ENCODE data around the gene MBP. TPM values are rescaled to one million over a fixed set of nuclear protein-coding genes. Genes with fewer than 3 reads are reported as not detected.

MBP gene
- polyA plus RNA-seq, 1 experiment, result 5.3 TPM

- CTCF ChIA-PET, result no interaction called here
- no peak for DNase-seq (ENCODE audit: low read depth, low spot score)
- H3K4me3 ChIP-seq (ENCODE audit: low read depth, low read length), result no peak overlapping the region
- no peak overlapping the region for H3K27ac ChIP-seq (ENCODE audit: low read depth, low read length)
- H3K9me3 ChIP-seq (ENCODE audit: control insufficient read depth, insufficient read depth, low read length), result no peaks in the 10 kb centered on the region
- POLR2A ChIA-PET, result no interaction called here
- no peaks in the 10 kb centered on the region for H3K27me3 ChIP-seq (ENCODE audit: control insufficient read depth, insufficient read depth, low read length)
- TF ChIP-seq, protein P1, sequence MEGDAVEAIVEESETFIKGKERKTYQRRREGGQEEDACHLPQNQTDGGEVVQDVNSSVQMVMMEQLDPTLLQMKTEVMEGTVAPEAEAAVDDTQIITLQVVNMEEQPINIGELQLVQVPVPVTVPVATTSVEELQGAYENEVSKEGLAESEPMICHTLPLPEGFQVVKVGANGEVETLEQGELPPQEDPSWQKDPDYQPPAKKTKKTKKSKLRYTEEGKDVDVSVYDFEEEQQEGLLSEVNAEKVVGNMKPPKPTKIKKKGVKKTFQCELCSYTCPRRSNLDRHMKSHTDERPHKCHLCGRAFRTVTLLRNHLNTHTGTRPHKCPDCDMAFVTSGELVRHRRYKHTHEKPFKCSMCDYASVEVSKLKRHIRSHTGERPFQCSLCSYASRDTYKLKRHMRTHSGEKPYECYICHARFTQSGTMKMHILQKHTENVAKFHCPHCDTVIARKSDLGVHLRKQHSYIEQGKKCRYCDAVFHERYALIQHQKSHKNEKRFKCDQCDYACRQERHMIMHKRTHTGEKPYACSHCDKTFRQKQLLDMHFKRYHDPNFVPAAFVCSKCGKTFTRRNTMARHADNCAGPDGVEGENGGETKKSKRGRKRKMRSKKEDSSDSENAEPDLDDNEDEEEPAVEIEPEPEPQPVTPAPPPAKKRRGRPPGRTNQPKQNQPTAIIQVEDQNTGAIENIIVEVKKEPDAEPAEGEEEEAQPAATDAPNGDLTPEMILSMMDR (IDR thresholded peaks at IDR 0.05; ENCODE audit: low read depth, low read length), result no peak
Measured at GRCh38 chr18:77093586-77093985, 39.0 kb downstream of the MBP start.

GRCh38 chr18:77093067-77093430 is 39.5 kb downstream of the MBP start:
- ChIA-PET CTCF (no interaction called here), POLR2A (no interaction called here)
- DNase-seq (ENCODE audit: low read depth, low spot score), result no peak
- Histone ChIP-seq H3K27me3 (ENCODE audit: control insufficient read depth, insufficient read depth, low read length) (no peaks in the 10 kb centered on the region), H3K9me3 (ENCODE audit: control insufficient read depth, insufficient read depth, low read length) (no peaks in the 10 kb centered on the region), H3K27ac (ENCODE audit: low read depth, low read length) (no peak overlapping the region), H3K4me3 (ENCODE audit: low read depth, low read length) (no peak overlapping the region)
- TF ChIP-seq, protein P1 (IDR thresholded peaks at IDR 0.05; ENCODE audit: low read depth, low read length), result no peak

- ChIA-PET CTCF (no interaction called here), POLR2A (no interaction called here)
- no peaks in the 10 kb centered on the region; the same call in 1 of the 2 replicates for H3K9me3 ChIP-seq (ENCODE audit: control insufficient read depth, insufficient read depth, low read length)
Measured at GRCh38 chr18:77092104-77093066, 40.2 kb downstream of the MBP start.

DNA sequence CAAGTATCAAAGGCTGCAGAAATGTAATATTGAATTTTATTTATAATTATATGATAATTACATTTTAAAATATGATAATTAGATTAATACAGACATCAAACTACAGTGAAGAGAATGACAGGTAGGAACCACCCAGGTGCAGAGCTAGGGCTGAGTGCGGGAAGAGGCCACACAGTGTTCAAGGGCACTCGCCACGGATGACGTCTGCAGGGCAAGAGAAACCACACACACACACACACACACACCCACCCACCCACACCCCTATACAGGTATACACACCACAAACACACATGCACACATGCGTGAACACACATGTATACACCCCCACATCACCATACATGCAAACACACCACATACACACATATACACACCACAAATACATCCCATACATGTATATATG is 41.2 kb downstream of the MBP start:
- no peak overlapping the region for H3K27ac ChIP-seq (ENCODE audit: low read depth, low read length)
- H3K4me3 ChIP-seq (ENCODE audit: low read depth, low read length), result no peak overlapping the region
- no peak for DNase-seq (ENCODE audit: low read depth, low spot score)
- ChIA-PET CTCF (no interaction called here), POLR2A (no interaction called here)
- TF ChIP-seq, protein P1 (IDR thresholded peaks at IDR 0.05; ENCODE audit: low read depth, low read length), result no peak
- no peaks in the 10 kb centered on the region; the same call in 1 of the 2 replicates for H3K9me3 ChIP-seq (ENCODE audit: control insufficient read depth, insufficient read depth, low read length)
- no peaks in the 10 kb centered on the region for H3K27me3 ChIP-seq (ENCODE audit: control insufficient read depth, insufficient read depth, low read length)

More at GRCh38 chr18:77092104-77093066, 40.2 kb downstream of the MBP start:
- Histone ChIP-seq H3K4me3 (ENCODE audit: low read depth, low read length) (no peak overlapping the region), H3K27ac (ENCODE audit: low read depth, low read length) (no peak overlapping the region), H3K27me3 (ENCODE audit: control insufficient read depth, insufficient read depth, low read length) (no peaks in the 10 kb centered on the region)
- no peak for DNase-seq (ENCODE audit: low read depth, low spot score)
- TF ChIP-seq, protein P1 (IDR thresholded peaks at IDR 0.05; ENCODE audit: low read depth, low read length), result no peak

DNA sequence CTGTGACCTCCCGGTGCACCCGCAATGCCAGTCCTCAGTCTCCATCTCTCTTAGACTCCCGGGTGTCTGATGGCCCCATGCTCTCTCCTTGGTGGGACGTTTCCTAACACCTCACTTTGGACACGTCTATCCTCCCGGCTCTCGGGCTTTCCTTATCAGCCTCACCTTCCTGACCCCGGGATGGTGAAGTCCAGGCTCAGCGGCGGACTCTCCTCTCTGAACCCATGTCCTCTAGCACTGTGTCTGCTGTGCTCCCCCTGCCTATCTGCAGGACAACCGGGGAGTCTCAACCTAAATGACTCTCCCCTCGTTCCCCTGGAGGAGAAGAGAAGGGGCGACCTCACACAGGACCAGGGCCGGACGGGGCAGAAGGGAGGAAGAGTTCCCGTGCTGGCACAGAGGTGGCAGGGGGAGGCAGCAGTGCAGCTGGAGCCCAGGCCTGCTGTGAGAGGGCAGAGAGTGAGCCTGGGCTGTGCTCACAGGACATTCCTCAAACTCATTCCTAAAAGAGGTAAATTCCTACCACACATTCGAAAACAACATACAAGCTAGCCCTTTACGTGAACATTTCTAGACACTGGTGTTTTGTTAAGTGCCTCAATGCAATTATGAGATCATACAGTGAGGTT is 41.9 kb downstream of the MBP start:
- ChIA-PET CTCF (no interaction called here), POLR2A (no interaction called here)
- Histone ChIP-seq H3K4me3 (ENCODE audit: low read depth, low read length) (no peak overlapping the region), H3K27me3 (ENCODE audit: control insufficient read depth, insufficient read depth, low read length) (no peaks in the 10 kb centered on the region), H3K9me3 (ENCODE audit: control insufficient read depth, insufficient read depth, low read length) (no peaks in the 10 kb centered on the region; the same call in 1 of the 2 replicates), H3K27ac (ENCODE audit: low read depth, low read length) (no peak overlapping the region)
- TF ChIP-seq, protein P1 (IDR thresholded peaks at IDR 0.05; ENCODE audit: low read depth, low read length), result no peak
- no peak for DNase-seq (ENCODE audit: low read depth, low spot score)

Measured in AG04450 (cell line).